PFSK-1 (cell line): ENCODE results near the gene EPB41L4A.

Experiments used
- FOXP2 ChIP-seq: optimal IDR thresholded peaks from 2 replicates; pipeline ENCODE3; 2011; ENCODE audit warnings: borderline replicate concordance, control low read depth, inconsistent platforms; ENCODE audit not compliant: insufficient read depth; ENCODE audit errors: extremely low read length, extremely low read depth
- TAF1 ChIP-seq: IDR thresholded peaks from 2 replicates; pipeline ENCODE4 v1.6.1; 2012; ENCODE audit warnings: low read length, control low read depth, borderline replicate concordance; ENCODE audit not compliant: insufficient read depth

GRCh38 chr5:112275671-112276070, 143.4 kb downstream of the EPB41L4A start:
- TF ChIP-seq FOXP2 (no peak), TAF1 (no peak)
